Measurements from ENCODE around the gene TMEM253.

The TMEM253 gene

GRCh38 chr14:21100931-21101330 lies at the start of gene TMEM253:
Gene TMEM253, plus strand, starts transcription at chr14:21101066. Its CDS starts 278 bp downstream, at chr14:21101344.
- H3K4me3 ChIP-seq, result peak within 1 kb of the TSS; percentile 78; the same call in 1 of the 2 replicates
- TF ChIP-seq Cebpa-rat (IDR thresholded peaks at IDR 0.05), result no peak
- H3K9ac ChIP-seq, result peak within 1 kb of the TSS; percentile 87

GRCh38 chr14:21053184-21054122 lies 47.4 kb upstream of the TMEM253 start:
- no peak overlapping the region for H3K4me3 ChIP-seq
- no peaks in the 10 kb centered on the region for H3K27me3 ChIP-seq
- no peak for TF ChIP-seq Cebpa-rat (IDR thresholded peaks at IDR 0.05)
- H3K4me2 ChIP-seq, result no peak overlapping the region
- H3K36me3 ChIP-seq, result no peaks in the 10 kb centered on the region
- H4K20me1 ChIP-seq, result no peaks in the 10 kb centered on the region
- H3K4me1 ChIP-seq, result no peaks in the 10 kb centered on the region
- H3K9ac ChIP-seq, result no peak overlapping the region
- H3K27ac ChIP-seq, result no peak overlapping the region
- H3K9me3 ChIP-seq, result no peaks in the 10 kb centered on the region

More at GRCh38 chr14:21100931-21101330, at the start of gene TMEM253:
- Histone ChIP-seq H4K20me1 (peaks cover 11% of the 10 kb centered on the region), H3K27me3 (no peaks in the 10 kb centered on the region), H3K4me1 (peaks cover 67% of the 10 kb centered on the region), H3K36me3 (no peaks in the 10 kb centered on the region), H3K4me2 (peak within 1 kb of the TSS; percentile 86), H3K27ac (0 out of 2 replicates have a peak within 1 kb of the TSS, but pooled peaks have one; percentile 63), H3K9me3 (no peaks in the 10 kb centered on the region)

GRCh38 chr14:21054123-21054767 lies 46.6 kb upstream of the TMEM253 start:
- TF ChIP-seq Cebpa-rat (IDR thresholded peaks at IDR 0.05), result no peak
- no peaks in the 10 kb centered on the region for H3K27me3 ChIP-seq
- no peaks in the 10 kb centered on the region for H3K9me3 ChIP-seq
- no peaks in the 10 kb centered on the region for H3K4me1 ChIP-seq
- no peak overlapping the region for H3K9ac ChIP-seq
- no peak overlapping the region for H3K4me2 ChIP-seq
- no peaks in the 10 kb centered on the region for H4K20me1 ChIP-seq
- H3K36me3 ChIP-seq, result no peaks in the 10 kb centered on the region
- H3K27ac ChIP-seq, result no peak overlapping the region
- H3K4me3 ChIP-seq, result no peak overlapping the region

- no peaks in the 10 kb centered on the region for H3K4me1 ChIP-seq
- no peak overlapping the region for H3K9ac ChIP-seq
- H3K36me3 ChIP-seq, result no peaks in the 10 kb centered on the region
- H3K4me3 ChIP-seq, result no peak overlapping the region
- no peaks in the 10 kb centered on the region for H3K9me3 ChIP-seq
- H3K27ac ChIP-seq, result no peak overlapping the region
- H4K20me1 ChIP-seq, result no peaks in the 10 kb centered on the region
- H3K27me3 ChIP-seq, result no peaks in the 10 kb centered on the region
- no peak for TF ChIP-seq Cebpa-rat (IDR thresholded peaks at IDR 0.05)
- H3K4me2 ChIP-seq, result no peak overlapping the region
These were observed 46.1 kb upstream of the TMEM253 start for GRCh38 chr14:21054768-21055145.

GRCh38 chr14:21055432-21056117 lies 45.3 kb upstream of the TMEM253 start:
- H3K4me3 ChIP-seq, result no peak overlapping the region
- no peak overlapping the region for H3K4me2 ChIP-seq
- no peak for TF ChIP-seq Cebpa-rat (IDR thresholded peaks at IDR 0.05)

GRCh38 chr14:21056520-21057163 lies 44.2 kb upstream of the TMEM253 start:
- Histone ChIP-seq H4K20me1 (no peaks in the 10 kb centered on the region), H3K27me3 (no peaks in the 10 kb centered on the region), H3K9me3 (no peaks in the 10 kb centered on the region), H3K9ac (no peak overlapping the region), H3K36me3 (no peaks in the 10 kb centered on the region), H3K4me2 (no peak overlapping the region), H3K4me1 (no peaks in the 10 kb centered on the region), H3K4me3 (no peak overlapping the region), H3K27ac (no peak overlapping the region)
- TF ChIP-seq Cebpa-rat (IDR thresholded peaks at IDR 0.05), result no peak

More at GRCh38 chr14:21055432-21056117, 45.3 kb upstream of the TMEM253 start:
- Histone ChIP-seq H3K27me3 (no peaks in the 10 kb centered on the region), H3K4me1 (no peaks in the 10 kb centered on the region), H4K20me1 (no peaks in the 10 kb centered on the region), H3K27ac (no peak overlapping the region), H3K9ac (no peak overlapping the region), H3K9me3 (no peaks in the 10 kb centered on the region), H3K36me3 (no peaks in the 10 kb centered on the region)

- Histone ChIP-seq H3K4me1 (peaks cover 11% of the 10 kb centered on the region), H3K36me3 (no peaks in the 10 kb centered on the region), H3K4me2 (no peak within 1 kb of the TSS), H3K9me3 (no peaks in the 10 kb centered on the region), H3K27ac (no peak within 1 kb of the TSS), H3K4me3 (no peak within 1 kb of the TSS), H3K9ac (no peak within 1 kb of the TSS), H3K27me3 (no peaks in the 10 kb centered on the region), H4K20me1 (no peaks in the 10 kb centered on the region)
- no peak for TF ChIP-seq Cebpa-rat (IDR thresholded peaks at IDR 0.05)
These were observed 42.8 kb upstream of the TMEM253 start, which contains the start of gene RNASE8 for GRCh38 chr14:21057803-21058675. Gene RNASE8, plus strand, starts transcription at chr14:21057822. Its CDS starts 71 bp downstream, at chr14:21057893.

GRCh38 chr14:21058903-21059302 lies 42.0 kb upstream of the TMEM253 start:
- no peak for TF ChIP-seq Cebpa-rat (IDR thresholded peaks at IDR 0.05)

More at GRCh38 chr14:21058903-21059302, 42.0 kb upstream of the TMEM253 start:
- Histone ChIP-seq H3K4me3 (no peak overlapping the region), H3K27me3 (no peaks in the 10 kb centered on the region), H3K36me3 (no peaks in the 10 kb centered on the region), H3K4me2 (no peak overlapping the region), H3K4me1 (peaks cover 17% of the 10 kb centered on the region), H4K20me1 (no peaks in the 10 kb centered on the region), H3K9ac (no peak overlapping the region), H3K9me3 (no peaks in the 10 kb centered on the region), H3K27ac (no peak overlapping the region)
